Pancreas (tissue), 10 donors: ENCODE measurements around the gene MRPL42. TPM values are rescaled to one million over a fixed set of nuclear protein-coding genes. Genes with fewer than 3 reads are reported as not detected.

Source experiments
- ATAC-seq, 4 donors: fragments of 200-7000 bp; cut with Tn5 transposase; one replicate each; pipeline versions ENCODE4 v1.8.0 to v1.9.1; 2020; ENCODE audit warnings: mild to moderate bottlenecking in 4 of 4, moderate library complexity in 4 of 4
- DNase-seq, 6 donors: peaks; one replicate each; pipeline ENCODE4 v3.0.0-alpha.2; 2020
- FAIRE-seq: peaks from 2 replicates; lab custom pipeline; 2012; peaks lifted over from hg19 to GRCh38; lab: Jason Lieb, UNC
- H3K27ac ChIP-seq, 4 donors: fragments of 200-600 bp; sonication (generic); 1 replicate in 3 of 4; 2 replicates in 1 of 4; pipeline versions ENCODE4 v1.5.0 to v1.8.0; 2020
- H3K27me3 ChIP-seq, 4 donors: fragments of 200-600 bp; one replicate each; pipeline ENCODE4 v1.8.0; 2021
- H3K36me3 ChIP-seq, 3 donors: fragments of 200-600 bp; sonication (generic) in 1 of 3; one replicate each; pipeline versions ENCODE4 v1.5.0 to v1.8.0; 2020 to 2021
- H3K4me1 ChIP-seq, 3 donors: fragments of 200-600 bp; one replicate each; pipeline ENCODE4 v1.8.0; 2021
- H3K4me3 ChIP-seq, 4 donors: fragments of 200-600 bp; sonication (generic) in 2 of 4; one replicate each; pipeline versions ENCODE4 v1.5.0 to v1.8.0; 2020 to 2021
- H3K9me3 ChIP-seq, 4 donors: fragments of 200-600 bp; one replicate each; pipeline ENCODE4 v1.8.0; 2021
- WGBS, 2 donors: extraction: QIAGEN DNeasy Blood & Tissue Kit; methylation state at CpG; one replicate each; pipeline ENCODE4 v1.1.7; 2013; 5-methylcytosine and 5-hydroxymethylcytosine counted together
- intact Hi-C, 3 donors: fragments of 100-400 bp; cut with DNase I; formaldehyde crosslinking; loops; one replicate each; pipeline versions ENCODE4 v1.11.1 to v1.14.2; 2022
- polyA plus RNA-seq, 2 donors: library from polyadenylated mRNA; stranded (reverse); fragments of 200-250 nt; gene quantifications; one replicate each; pipeline ENCODE4 v1.2.3, GENCODE V29; 2013
- total RNA-seq, 6 donors: library from RNA; stranded (reverse); fragmentation: NEBNext Ultra II Directional in 4 of 6; extraction: Animal tissue kit (Norgen Biotek cat#: 25700) in 4 of 6; gene quantifications; one replicate each; pipeline versions ENCODE4 v1.2.1 to v1.2.4, GENCODE V29; 2021 to 2023
- TF ChIP-seq, protein P1 (sequence below), 4 donors: fragments of 200-600 bp; sonication (generic) in 3 of 4; IDR thresholded peaks; one replicate each; pipeline versions ENCODE4 v1.5.0 to v1.8.0; 2021; ENCODE audit warnings: antibody characterized with exemption in 4 of 4
- donor health status: healthy with polysubstance abuse.
- donor health status: DM: no; HTN: no; CAD: no; lungs with moderate emphysema.
- donor health status: DM: no; HTN: no; CAD: no.
- donor health status: control.
- donor health status: control.
- donor health status: Bipolar disorder and iron deficiency.
- donor health status: DM: yes; HTN: yes; CAD: no.
- donor health status: DM: no; HTN: no; CAD: no.
- donor health status: DM: no; HTN: no; CAD: no.
- donor health status: DM: yes; HTN: yes; CAD: no.

Gene MRPL42
- total and polyA plus RNA-seq, 8 donors: 11.8 to 28.6 (median 22.8) TPM

DNA sequence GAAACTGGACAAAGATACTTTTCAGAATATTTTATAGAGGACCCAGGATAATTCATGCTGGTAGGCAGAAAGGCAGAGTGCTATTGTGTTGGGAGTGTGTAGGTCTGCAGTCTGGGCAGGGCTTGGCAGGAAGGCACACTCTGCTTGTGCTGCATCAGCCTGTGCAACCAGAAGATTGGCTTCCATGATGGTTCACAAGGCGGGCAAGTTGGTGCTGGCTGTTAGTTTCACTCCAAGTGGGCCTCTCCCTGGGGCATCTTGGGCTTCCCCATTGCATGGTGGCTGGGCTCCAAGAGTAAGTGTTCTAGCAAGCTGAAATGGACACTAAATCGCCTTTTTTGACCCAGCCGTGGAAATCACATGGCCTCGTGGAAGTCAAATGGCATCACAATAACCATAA is 23.7 kb upstream of the MRPL42 start:
- TF ChIP-seq, protein P1, sequence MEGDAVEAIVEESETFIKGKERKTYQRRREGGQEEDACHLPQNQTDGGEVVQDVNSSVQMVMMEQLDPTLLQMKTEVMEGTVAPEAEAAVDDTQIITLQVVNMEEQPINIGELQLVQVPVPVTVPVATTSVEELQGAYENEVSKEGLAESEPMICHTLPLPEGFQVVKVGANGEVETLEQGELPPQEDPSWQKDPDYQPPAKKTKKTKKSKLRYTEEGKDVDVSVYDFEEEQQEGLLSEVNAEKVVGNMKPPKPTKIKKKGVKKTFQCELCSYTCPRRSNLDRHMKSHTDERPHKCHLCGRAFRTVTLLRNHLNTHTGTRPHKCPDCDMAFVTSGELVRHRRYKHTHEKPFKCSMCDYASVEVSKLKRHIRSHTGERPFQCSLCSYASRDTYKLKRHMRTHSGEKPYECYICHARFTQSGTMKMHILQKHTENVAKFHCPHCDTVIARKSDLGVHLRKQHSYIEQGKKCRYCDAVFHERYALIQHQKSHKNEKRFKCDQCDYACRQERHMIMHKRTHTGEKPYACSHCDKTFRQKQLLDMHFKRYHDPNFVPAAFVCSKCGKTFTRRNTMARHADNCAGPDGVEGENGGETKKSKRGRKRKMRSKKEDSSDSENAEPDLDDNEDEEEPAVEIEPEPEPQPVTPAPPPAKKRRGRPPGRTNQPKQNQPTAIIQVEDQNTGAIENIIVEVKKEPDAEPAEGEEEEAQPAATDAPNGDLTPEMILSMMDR (IDR thresholded peaks at IDR 0.05): no peak
- Histone ChIP-seq H3K27ac (no peak overlapping the region), H3K36me3 (no peaks in the 10 kb centered on the region), H3K9me3 (no peaks in the 10 kb centered on the region), H3K27me3 (no peaks in the 10 kb centered on the region), H3K4me1 (peaks cover 0 to 19% (median 16%) of the 10 kb centered on the region in 3 donors), H3K4me3 (no peak overlapping the region)
- WGBS, 2 donors: 94 to 95% methylated on average over 4 of the region's 4 CpGs
- FAIRE-seq (no peak), DNase-seq (no peak), ATAC-seq (no peak)
- intact Hi-C loops: no loop called here

DNA sequence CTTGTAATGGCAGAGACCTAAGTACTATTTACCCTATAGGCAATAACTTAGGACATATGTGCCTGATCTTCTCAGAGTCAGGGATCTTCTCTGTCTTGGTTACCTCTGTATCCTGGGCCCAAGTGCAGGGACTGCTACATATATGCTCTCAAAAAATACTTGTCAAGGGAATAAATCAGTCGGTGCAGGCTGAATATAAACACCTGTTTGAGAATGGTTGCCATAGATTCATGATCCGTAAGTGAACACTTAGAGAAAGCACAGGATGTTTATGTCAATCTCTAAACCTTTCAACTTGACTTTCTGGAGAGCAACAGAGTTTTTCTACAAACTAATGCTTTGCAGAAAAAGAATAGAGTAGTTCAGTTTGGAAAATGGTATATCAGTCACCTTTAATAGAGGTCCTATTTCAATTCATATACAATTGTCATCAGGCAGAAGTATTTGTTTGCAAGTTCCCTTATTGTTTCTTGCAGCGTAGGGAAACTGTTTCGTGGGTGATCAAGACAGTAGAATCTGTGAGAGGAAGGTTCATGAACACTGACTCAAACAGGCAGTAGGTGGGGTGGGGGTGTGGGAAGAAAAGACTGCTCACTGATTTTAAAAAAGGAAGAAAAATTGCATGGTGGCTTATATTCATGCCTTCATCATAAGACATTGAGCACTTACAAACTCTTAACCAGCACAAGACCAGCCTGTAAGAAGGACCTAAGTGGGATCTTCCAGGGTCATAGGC is 19.6 kb upstream of the MRPL42 start:
- TF ChIP-seq, protein P1 (IDR thresholded peaks at IDR 0.05): no peak
- Histone ChIP-seq H3K9me3 (no peaks in the 10 kb centered on the region), H3K4me1 (peaks cover 0 to 4% (median 0%) of the 10 kb centered on the region in 3 donors), H3K27me3 (no peaks in the 10 kb centered on the region), H3K27ac (no peak overlapping the region), H3K4me3 (no peak overlapping the region), H3K36me3 (no peaks in the 10 kb centered on the region)
- no peak for ATAC-seq
- 74 to 77% methylated on average over 4 of the region's 4 CpGs for WGBS, 2 donors
- no peak for DNase-seq
- intact Hi-C loops: no loop called here
- no peak for FAIRE-seq

DNA sequence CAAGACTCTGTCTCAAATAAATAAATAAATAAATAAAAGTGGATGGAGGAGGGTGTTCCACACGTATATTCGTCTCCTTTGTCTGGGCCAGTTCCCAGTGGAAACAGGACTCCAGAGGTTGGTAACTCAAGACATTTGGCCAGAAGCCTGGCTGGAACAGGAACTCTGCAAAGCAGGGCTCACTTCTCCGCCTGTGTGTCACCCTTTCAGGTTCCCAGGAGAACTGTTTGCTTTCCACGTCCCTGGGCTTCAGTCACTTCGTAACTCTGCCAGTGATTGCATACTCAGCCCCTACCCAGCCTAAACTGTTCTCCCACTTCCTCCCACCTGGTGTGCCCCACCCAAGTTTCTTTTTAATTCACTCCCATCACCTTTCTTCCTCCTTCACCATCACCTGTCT is 18.5 kb upstream of the MRPL42 start:
- 13 to 17% methylated on average over 5 of the region's 5 CpGs for WGBS, 2 donors
- Histone ChIP-seq H3K36me3 (no peaks in the 10 kb centered on the region), H3K4me3 (no peak overlapping the region), H3K4me1 (peaks cover 0 to 4% (median 0%) of the 10 kb centered on the region in 3 donors), H3K27me3 (no peaks in the 10 kb centered on the region), H3K27ac (peak overlapping the region in 1 of 4 donors; percentile 25), H3K9me3 (no peaks in the 10 kb centered on the region)
- ATAC-seq (peak; percentile 94 to 99 (median 96)), FAIRE-seq (no peak), DNase-seq (peak in 4 of 6 donors; percentile 75 to 79 (median 76))
- TF ChIP-seq, protein P1 (IDR thresholded peaks at IDR 0.05): no peak
- intact Hi-C loops: no loop called here

DNA sequence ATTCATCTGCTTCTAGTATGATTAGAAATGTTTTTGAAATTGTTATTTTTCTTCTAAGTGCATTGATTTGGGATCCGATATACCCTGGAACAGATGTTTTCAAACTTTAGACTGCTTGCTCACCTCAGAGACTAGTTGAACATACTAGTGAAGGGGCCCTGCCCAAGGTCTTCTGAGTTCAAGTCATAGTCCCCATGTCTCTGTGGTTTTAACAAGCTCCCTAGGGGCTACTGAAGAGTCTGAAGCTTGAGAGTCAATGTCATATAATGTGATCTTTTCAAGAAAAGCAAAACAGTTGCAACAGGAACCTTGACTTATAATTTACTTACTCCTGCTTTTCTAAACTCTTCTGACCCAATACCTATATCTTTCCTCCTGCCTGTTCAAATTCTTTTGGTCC is 18.0 kb upstream of the MRPL42 start:
- intact Hi-C loops: no loop called here
- Histone ChIP-seq H3K27me3 (no peaks in the 10 kb centered on the region), H3K27ac (no peak overlapping the region), H3K4me1 (peaks cover 0 to 4% (median 0%) of the 10 kb centered on the region in 3 donors), H3K4me3 (no peak overlapping the region), H3K36me3 (no peaks in the 10 kb centered on the region), H3K9me3 (no peaks in the 10 kb centered on the region)
- no peak for FAIRE-seq
- 29 to 36% methylated on average over 1 of the region's 1 CpG for WGBS, 2 donors
- DNase-seq: no peak
- TF ChIP-seq, protein P1 (IDR thresholded peaks at IDR 0.05): no peak
- peak in 3 of 4 donors; percentile 5 to 22 (median 15) for ATAC-seq
